ENCODE measurements around the gene IL1A.

DNA sequence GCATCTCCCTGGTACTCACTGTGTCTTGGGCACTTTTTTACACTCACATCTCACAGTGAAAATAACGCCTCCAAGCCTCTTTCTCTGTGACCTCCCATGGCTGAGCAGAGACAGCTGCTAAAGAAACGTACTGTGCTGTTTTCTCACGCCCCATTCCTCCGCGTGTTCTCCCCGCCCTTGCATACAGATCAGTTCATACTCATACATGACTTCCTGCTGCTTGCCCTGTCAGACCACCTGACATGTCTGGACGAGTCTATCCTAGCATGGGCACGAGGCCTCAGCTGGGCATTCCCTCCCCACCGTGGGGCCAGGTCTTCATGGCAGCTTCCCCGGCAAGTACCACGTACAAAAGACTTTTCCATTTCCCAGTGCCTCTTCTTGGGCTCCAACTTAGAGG lies 21.2 kb upstream of the IL1A start:
- TF ChIP-seq, protein P1, sequence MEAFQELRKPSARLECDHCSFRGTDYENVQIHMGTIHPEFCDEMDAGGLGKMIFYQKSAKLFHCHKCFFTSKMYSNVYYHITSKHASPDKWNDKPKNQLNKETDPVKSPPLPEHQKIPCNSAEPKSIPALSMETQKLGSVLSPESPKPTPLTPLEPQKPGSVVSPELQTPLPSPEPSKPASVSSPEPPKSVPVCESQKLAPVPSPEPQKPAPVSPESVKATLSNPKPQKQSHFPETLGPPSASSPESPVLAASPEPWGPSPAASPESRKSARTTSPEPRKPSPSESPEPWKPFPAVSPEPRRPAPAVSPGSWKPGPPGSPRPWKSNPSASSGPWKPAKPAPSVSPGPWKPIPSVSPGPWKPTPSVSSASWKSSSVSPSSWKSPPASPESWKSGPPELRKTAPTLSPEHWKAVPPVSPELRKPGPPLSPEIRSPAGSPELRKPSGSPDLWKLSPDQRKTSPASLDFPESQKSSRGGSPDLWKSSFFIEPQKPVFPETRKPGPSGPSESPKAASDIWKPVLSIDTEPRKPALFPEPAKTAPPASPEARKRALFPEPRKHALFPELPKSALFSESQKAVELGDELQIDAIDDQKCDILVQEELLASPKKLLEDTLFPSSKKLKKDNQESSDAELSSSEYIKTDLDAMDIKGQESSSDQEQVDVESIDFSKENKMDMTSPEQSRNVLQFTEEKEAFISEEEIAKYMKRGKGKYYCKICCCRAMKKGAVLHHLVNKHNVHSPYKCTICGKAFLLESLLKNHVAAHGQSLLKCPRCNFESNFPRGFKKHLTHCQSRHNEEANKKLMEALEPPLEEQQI (IDR thresholded peaks at IDR 0.05), result no peak
- TF ChIP-seq SP2 (IDR thresholded peaks at IDR 0.05; ENCODE audit: extremely low read depth, low read depth, low read length, poor library complexity, severe bottlenecking) (no peak), ZC3H11A (IDR thresholded peaks at IDR 0.05; ENCODE audit: low read depth, low read length) (no peak)

Data from K562 (cell line).